Central memory CD8-positive, alpha-beta T cell (primary cell): ENCODE measurements around the gene CCDC6.
A peak's percentile ranks its signal among the peaks of the same experiment; 100 is the strongest.
"Not testable (repeated sequence)": the region's sequence is repeated elsewhere in the genome, so short reads cannot be mapped to it uniquely, and the experiment has no call there.

Source experiments
- ATAC-seq: fragments of 150-1000 bp; cut with Tn5 transposase; replicated peaks from 2 replicates; pipeline ENCODE4 v1.10.0; 2022; ENCODE audit warnings: mild to moderate bottlenecking, moderate FRiP score, moderate number of reproducible peaks; ENCODE audit not compliant: poor library complexity, severe bottlenecking; ENCODE audit errors: extremely low read depth
- DNase-seq, 2 donors: peaks; one replicate each; pipeline ENCODE4 v3.0.0; 2021; ENCODE audit warnings: low spot score in 2 of 2
- H3K27ac Mint-ChIP-seq: one replicate; pipeline ENCODE4 v1.8.0; 2022; ENCODE audit warnings: low read depth, mild to moderate bottlenecking, moderate library complexity, mixed read lengths
- H3K27me3 Mint-ChIP-seq: one replicate; pipeline ENCODE4 v1.8.0; 2022; ENCODE audit warnings: mixed read lengths
- H3K36me3 Mint-ChIP-seq: one replicate; pipeline ENCODE4 v1.8.0; 2022; ENCODE audit warnings: mild to moderate bottlenecking, moderate library complexity, mixed read lengths; ENCODE audit not compliant: insufficient read depth
- H3K4me1 Mint-ChIP-seq: one replicate; pipeline ENCODE4 v1.8.0; 2022; ENCODE audit warnings: mixed read lengths
- H3K4me3 Mint-ChIP-seq: one replicate; pipeline ENCODE4 v1.8.0; 2022; ENCODE audit warnings: mild to moderate bottlenecking, moderate library complexity, mixed read lengths
- H3K9me3 Mint-ChIP-seq: one replicate; pipeline ENCODE4 v1.8.0; 2022; ENCODE audit warnings: mixed read lengths

CCDC6 gene

GRCh38 chr10:59807629-59808620 is 98.4 kb downstream of the CCDC6 start:
- ATAC-seq (no peak), DNase-seq (no peak)
- Mint-ChIP-seq H3K36me3 (peaks cover 56% of the 10 kb centered on the region), H3K4me3 (no peak overlapping the region), H3K9me3 (no peaks in the 10 kb centered on the region), H3K4me1 (no peaks in the 10 kb centered on the region), H3K27me3 (no peaks in the 10 kb centered on the region), H3K27ac (peak overlapping the region; percentile 2)

- Mint-ChIP-seq H3K36me3 (peaks cover 52% of the 10 kb centered on the region), H3K9me3 (no peaks in the 10 kb centered on the region), H3K27ac (no peak overlapping the region), H3K27me3 (no peaks in the 10 kb centered on the region), H3K4me3 (no peak overlapping the region), H3K4me1 (peaks cover 6% of the 10 kb centered on the region)
- ATAC-seq: no peak
- DNase-seq: no peak
Measured at GRCh38 chr10:59805014-59805413, 101.3 kb downstream of the CCDC6 start.

GRCh38 chr10:59804220-59804619 is 102.1 kb downstream of the CCDC6 start:
- no peak for ATAC-seq
- H3K27ac Mint-ChIP-seq: no peak overlapping the region
- no peaks in the 10 kb centered on the region for H3K27me3 Mint-ChIP-seq
- H3K4me3 Mint-ChIP-seq: no peak overlapping the region
- no peaks in the 10 kb centered on the region for H3K9me3 Mint-ChIP-seq
- peaks cover 55% of the 10 kb centered on the region for H3K36me3 Mint-ChIP-seq
- H3K4me1 Mint-ChIP-seq: peaks cover 6% of the 10 kb centered on the region
- DNase-seq: no peak

DNA sequence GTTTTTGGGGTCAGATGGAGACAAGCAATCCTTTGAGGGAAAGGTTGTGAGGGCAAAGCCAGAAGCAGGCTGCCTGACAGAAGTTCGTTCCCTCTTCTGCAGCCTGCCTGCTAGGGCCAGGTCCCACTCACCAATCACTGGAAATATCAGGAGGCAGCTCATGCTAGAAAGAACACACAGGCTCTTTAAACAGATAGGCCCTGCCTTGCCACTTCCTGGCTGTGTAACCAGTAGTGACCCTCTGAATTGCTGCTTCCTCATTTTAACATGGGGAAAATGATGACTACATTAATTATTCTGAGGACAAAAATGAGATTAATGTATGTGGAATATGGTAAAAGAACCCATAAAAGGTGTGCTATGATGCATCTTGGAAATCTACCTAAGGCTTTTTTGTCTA is 102.6 kb downstream of the CCDC6 start:
- DNase-seq: no peak
- ATAC-seq: no peak
- Mint-ChIP-seq H3K9me3 (no peaks in the 10 kb centered on the region), H3K4me3 (no peak overlapping the region), H3K4me1 (peaks cover 6% of the 10 kb centered on the region), H3K27ac (no peak overlapping the region), H3K27me3 (no peaks in the 10 kb centered on the region), H3K36me3 (peaks cover 58% of the 10 kb centered on the region)

- DNase-seq: no peak
- Mint-ChIP-seq H3K27me3 (no peaks in the 10 kb centered on the region), H3K36me3 (peaks cover 59% of the 10 kb centered on the region), H3K27ac (no peak overlapping the region), H3K9me3 (no peaks in the 10 kb centered on the region), H3K4me1 (peaks cover 6% of the 10 kb centered on the region), H3K4me3 (no peak overlapping the region)
- ATAC-seq: no peak
Measured at GRCh38 chr10:59801171-59801570, 105.2 kb downstream of the CCDC6 start.

DNA sequence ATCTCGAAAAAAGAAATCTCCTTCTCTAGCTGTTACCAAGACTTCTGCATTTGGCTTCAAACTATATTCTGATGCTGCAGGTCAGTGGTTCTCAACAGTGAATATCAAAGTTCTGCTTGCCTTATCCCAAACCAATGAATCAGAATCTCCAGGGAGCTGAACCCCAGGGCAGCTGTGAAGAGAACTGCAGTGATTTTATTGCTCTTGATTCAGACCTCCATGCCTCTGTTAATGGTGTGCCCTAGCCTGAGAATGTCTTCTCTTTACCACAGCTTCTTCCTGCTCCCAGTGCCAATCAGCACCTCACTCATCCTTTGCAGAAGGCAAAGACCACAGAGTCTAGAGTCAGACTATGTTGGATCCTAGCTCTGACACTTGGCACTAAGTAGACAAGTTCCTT is 106.9 kb downstream of the CCDC6 start:
- Mint-ChIP-seq H3K4me3 (no peak overlapping the region), H3K27ac (no peak overlapping the region), H3K36me3 (peaks cover 50% of the 10 kb centered on the region), H3K27me3 (no peaks in the 10 kb centered on the region), H3K9me3 (no peaks in the 10 kb centered on the region), H3K4me1 (peaks cover 6% of the 10 kb centered on the region)
- no peak for DNase-seq
- ATAC-seq: no peak

DNA sequence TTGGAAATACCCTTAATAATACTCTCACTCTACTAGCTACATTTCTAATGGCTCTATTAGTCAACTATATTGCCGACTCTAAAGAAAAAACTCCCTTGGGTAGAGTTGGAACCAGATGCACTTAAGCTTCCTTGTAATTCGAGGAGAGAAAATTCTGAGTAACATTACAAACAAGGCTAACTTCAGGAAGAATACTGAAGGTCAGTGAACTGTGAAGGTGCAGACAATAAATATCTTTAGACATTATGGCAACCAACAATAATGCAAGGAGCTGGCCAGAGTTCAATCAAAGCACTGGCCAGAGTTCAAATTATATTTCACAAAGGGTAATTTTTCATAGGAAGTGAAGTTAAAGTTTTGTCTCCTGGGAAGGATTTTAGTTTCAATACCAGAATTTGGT is 112.4 kb downstream of the CCDC6 start:
- Mint-ChIP-seq H3K4me3 (no peak overlapping the region), H3K27me3 (no peaks in the 10 kb centered on the region), H3K9me3 (no peaks in the 10 kb centered on the region), H3K36me3 (peaks cover 46% of the 10 kb centered on the region), H3K27ac (no peak overlapping the region), H3K4me1 (peaks cover 5% of the 10 kb centered on the region)
- ATAC-seq: no peak
- no peak for DNase-seq

- ATAC-seq (no peak), DNase-seq (no peak)
- Mint-ChIP-seq H3K27me3 (no peaks in the 10 kb centered on the region), H3K27ac (no peak overlapping the region), H3K36me3 (peaks cover 41% of the 10 kb centered on the region), H3K9me3 (no peaks in the 10 kb centered on the region), H3K4me1 (peaks cover 5% of the 10 kb centered on the region), H3K4me3 (no peak overlapping the region)
Measured at GRCh38 chr10:59792812-59793211, 113.5 kb downstream of the CCDC6 start.

DNA sequence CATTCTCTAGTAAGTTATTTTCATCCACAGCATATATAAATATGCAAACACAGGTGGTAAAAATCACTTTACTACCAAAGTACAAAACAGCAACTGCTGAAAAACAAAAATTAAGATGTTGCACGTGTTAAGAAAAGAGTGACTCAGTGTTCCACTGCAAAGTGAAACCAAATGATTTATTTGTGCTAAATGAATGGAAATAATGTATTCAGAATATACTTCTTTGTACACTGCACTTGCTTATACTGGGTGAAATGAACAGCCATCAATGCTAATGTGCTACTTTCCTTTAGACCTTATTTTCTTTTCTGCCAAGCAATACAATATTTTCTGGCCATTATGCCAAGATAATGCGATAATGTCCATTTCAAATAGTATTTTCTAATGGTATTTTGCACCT is 114.8 kb downstream of the CCDC6 start:
- no peak for DNase-seq
- Mint-ChIP-seq H3K36me3 (peaks cover 34% of the 10 kb centered on the region), H3K9me3 (no peaks in the 10 kb centered on the region), H3K27me3 (no peaks in the 10 kb centered on the region), H3K4me3 (no peak overlapping the region), H3K4me1 (peaks cover 5% of the 10 kb centered on the region), H3K27ac (no peak overlapping the region)
- ATAC-seq: no peak

DNA sequence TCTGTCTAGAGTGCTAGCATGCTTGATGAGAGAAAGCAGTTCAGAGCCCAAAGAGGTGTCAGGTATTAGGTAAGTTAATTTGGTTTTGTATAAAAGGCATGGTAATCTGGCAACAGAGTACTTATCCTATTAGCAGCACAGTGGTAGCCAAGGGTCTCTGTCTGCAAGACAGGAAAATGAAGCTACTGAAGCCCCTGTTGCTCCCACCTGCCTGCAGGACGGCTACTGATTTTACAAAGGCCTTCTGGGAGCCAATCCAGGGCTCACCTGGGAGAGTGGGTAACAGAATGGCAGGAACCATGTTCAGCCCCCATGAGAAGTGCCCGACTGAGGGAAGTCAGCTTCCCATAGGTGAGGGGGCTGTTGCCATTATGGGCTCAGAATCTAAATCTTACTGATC is 116.3 kb downstream of the CCDC6 start:
- ATAC-seq, H3K9me3 Mint-ChIP-seq, DNase-seq, H3K4me3 Mint-ChIP-seq, H3K4me1 Mint-ChIP-seq, H3K27me3 Mint-ChIP-seq, H3K27ac Mint-ChIP-seq: not testable (repeated sequence)
- peaks cover 33% of the 10 kb centered on the region for H3K36me3 Mint-ChIP-seq

- not testable (repeated sequence) for ATAC-seq, H3K27me3 Mint-ChIP-seq, H3K4me3 Mint-ChIP-seq, H3K27ac Mint-ChIP-seq, H3K4me1 Mint-ChIP-seq, H3K9me3 Mint-ChIP-seq, DNase-seq
- H3K36me3 Mint-ChIP-seq: peaks cover 25% of the 10 kb centered on the region
Measured at GRCh38 chr10:59788914-59789313, 117.4 kb downstream of the CCDC6 start.

GRCh38 chr10:59787032-59787431 is 119.3 kb downstream of the CCDC6 start:
- DNase-seq, H3K4me1 Mint-ChIP-seq, H3K27me3 Mint-ChIP-seq, H3K4me3 Mint-ChIP-seq, ATAC-seq, H3K27ac Mint-ChIP-seq, H3K9me3 Mint-ChIP-seq: not testable (repeated sequence)
- peaks cover 13% of the 10 kb centered on the region for H3K36me3 Mint-ChIP-seq

DNA sequence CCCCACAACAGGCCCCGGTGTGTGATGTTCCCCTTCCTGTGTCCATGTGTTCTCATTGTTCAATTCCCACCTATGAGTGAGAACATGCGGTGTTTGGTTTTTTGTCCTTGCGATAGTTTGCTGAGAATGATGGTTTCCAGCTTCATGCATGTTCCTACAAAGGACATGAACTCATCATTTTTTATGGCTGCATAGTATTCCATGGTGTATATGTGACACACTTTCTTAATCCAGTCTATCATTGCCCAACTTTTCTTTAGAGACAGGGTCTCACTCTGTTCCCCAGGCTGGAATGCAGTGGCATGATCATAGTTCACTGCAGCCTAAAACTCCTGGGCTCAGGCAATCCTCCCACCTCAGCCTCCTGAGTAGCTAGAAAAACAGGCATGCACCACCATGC is 120.9 kb downstream of the CCDC6 start:
- not testable (repeated sequence) for H3K4me1 Mint-ChIP-seq, H3K9me3 Mint-ChIP-seq

More for the DNA sequence above, 120.9 kb downstream of the CCDC6 start:
- not testable (repeated sequence) for ATAC-seq, H3K36me3 Mint-ChIP-seq, DNase-seq, H3K27ac Mint-ChIP-seq, H3K4me3 Mint-ChIP-seq, H3K27me3 Mint-ChIP-seq
